Superior temporal gyrus (tissue), 1 donor: ENCODE results near the gene CTTNBP2.

ENCODE experiments used
- DNase-seq: peaks from one replicate; pipeline ENCODE4 v3.0.0-alpha.2; 2016; ENCODE audit errors: extremely low spot score

Gene CTTNBP2

DNA sequence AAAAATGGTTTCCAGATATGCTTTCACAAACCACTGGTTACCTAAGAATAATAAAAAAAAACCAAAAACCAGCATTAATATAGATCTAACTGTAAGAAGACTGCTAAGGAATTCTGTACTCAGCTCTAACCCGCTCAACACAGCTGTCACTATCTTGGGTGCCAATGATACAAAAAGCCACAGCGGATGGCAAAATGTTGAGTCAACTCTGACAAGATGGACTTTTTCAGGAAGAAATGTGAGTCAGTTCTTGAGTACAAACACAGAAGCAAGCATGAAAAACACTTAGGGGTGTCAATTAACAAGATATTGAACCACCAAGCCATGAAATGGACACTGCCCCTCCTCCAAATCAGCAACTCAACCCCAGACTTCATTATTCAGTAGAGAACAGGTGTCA, 55.0 kb downstream of the CTTNBP2 start:
- no peak for DNase-seq

DNA sequence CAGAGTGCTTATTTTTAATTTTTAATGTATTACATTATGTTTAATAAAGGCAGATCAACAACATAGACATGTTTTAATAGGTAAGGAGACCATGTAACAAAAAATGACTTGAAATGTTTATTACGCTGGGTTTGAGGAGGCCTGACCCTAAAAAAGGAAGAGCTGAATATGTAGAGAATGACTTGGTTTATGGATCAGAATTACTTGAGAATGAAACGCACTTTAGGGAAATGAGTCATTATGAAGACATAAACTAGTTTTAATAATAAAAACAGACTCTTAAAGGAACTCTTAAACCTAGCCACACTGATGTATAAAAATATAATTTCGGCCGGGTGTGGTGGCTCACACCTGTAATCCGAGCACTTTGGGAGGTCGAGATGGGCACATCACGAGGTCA, 56.5 kb downstream of the CTTNBP2 start:
- DNase-seq = no peak

DNA sequence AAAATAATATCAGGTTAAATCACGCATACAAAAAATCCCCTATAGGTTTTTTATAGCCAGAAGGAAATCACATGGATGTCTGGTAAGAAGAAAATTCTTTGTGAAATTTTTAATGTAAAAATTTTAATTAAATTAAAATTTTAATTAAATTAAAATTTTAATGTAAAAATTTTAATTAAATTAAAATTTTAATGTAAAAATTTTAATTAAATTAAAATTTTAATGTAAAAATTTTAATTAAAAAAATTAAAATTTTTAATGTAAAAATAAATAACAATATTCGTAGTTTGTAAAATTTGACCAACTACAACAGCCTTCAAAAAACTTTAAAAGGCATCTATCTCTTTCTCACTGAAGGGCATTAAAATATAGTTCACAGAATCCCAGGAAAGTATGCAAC, 61.5 kb downstream of the CTTNBP2 start:
- DNase-seq = no peak

DNA sequence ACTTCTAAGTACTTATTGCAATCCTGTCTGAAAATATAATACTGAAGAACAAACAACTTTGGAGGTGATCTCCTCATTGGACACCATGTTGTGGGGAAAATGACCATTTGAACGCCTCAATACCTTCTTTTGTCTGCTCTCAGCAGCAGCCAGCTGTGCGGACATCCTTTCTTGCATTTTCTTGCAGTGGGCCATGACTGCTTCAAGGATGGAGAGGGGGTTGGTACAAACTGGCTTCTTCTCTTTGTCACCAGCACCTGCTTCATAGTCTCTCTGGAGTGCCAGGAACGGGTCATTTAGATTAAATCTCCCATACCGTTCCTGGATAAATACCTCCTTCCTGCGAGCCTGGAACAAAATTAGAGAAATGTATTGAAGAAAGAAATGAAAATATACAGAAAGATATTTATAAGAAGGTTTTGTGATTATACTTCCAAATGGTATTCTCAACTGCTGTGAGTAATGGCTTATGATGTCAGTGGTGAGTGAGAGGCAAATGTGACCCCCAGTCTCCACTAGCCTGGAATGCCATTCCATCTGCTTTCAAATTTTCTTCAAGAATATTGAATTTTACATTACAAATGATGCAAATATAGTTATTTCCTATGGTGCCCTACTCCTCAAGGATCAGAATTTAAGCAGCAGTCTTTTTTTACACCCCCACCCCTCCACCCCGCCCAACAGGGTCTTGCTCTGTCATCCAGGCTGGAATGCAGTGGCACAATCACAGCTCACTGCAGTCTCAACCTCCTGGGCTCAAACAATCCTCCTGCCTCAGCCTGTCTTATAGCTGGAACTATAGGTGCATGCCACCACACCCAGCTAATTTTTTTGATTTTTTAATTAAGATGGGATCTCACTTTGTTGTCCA, 62.4 kb downstream of the CTTNBP2 start:
- no peak for DNase-seq

DNA sequence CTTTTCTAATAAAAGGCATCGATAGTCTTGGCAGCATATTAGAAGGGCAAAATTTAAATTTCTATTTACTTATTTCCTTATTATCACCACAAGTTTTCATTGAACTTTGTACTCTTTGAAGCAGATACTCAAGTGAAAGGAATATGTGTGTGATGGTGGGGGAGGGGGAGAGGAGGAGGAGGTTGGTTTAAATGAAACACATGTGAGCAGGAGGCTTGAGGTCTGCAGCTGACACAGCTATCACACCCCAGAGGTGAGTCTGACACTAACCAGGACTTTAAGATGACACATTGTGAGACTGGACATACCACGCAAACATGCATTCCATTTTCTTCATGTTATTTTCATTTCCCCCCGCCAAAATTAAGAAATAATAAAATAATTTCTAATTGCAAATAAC, 63.3 kb downstream of the CTTNBP2 start:
- DNase-seq = no peak

DNA sequence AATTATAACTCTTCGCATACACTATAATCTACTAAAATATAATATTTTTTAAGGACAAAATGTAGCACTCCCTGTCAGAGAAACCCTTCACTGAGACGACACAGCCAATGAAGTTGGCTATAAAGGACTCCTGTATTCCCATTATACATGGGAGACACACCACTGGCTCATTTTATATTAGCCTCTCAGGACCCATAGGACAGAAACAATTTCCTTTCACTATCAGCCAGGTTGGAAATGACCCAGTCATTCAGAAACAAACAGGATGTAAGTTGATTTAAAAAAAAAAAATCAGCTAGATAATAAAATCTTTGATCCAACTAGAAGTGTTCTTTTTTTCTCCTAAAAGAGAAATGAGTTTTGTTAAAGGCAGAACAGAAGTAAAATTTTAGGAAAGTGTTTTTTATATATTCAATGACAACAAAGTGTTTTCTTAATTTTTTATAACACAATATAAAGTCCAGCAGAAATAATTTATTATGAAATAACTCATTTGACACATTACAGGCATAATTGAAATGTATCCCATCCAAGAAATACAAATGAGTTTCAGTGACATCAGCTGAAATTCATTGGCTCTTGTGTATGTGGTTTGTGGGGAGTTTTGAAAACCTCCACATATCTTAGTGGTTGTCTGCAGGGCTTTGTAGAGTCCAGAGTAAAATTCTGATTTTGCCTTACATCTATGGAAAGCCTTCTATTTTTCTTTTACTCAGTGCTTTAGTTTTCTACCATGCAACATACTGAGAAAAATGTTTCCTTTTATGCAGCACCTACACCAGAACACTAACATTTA, 64.1 kb downstream of the CTTNBP2 start:
- DNase-seq = no peak

DNA sequence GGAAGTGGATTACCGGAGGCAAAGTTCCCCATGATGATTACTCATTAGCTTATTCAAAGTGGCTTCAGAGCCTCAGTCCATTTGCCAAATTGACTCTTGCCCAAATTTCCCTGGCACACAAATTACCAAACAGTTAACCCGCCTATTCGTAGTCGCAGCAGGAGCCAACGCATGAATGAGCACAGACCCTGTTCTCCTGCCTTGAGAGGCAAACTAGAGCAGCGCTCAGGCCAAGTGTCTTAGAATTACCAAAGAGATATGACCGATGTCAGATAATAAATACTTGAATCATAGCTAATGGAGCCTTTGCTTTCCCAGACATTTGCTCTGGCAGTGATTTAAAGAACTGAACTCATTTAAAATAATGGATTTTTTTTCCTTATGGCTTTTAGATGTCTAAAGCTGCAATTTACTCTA, 64.9 kb downstream of the CTTNBP2 start:
- DNase-seq = peak; percentile 77

DNA sequence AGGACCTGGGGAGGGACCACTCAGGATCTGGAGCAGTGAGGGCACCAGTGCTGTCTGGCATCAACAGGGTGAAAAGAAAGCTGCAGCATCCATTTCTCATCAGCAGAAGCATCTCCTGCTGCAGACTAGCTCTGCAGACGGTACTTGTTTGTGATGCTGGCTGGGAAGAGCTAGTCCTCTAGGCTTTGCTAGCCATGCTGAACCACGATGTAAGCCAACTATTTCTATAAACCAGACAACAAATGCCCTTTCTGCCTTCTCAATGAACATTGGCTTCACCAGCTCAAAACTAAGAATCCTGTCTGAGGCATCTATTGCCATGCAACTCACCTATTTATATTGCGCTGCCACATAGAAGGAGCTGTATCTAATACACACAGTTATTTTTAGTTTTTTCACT, 65.6 kb downstream of the CTTNBP2 start:
- DNase-seq = peak; percentile 52

DNA sequence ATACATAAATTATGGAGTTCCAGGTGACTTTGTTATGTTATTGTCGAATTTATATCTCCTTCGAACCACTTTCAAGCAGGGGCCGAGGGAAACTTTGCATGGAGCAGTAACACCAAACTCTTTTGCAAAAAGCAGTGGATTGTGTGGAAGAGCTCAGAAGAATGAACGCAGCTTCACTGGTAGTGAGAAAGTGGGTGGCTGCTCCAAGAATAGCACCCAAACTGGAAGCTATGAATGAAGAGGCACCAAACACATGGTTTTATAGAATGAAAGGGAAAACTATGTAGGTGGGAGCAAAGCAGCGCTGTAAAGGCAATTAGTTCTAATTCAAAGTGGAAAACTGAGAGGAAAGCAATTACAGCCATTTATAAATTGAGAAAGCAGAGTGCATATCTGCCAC, 67.2 kb downstream of the CTTNBP2 start:
- DNase-seq = peak; percentile 59

DNA sequence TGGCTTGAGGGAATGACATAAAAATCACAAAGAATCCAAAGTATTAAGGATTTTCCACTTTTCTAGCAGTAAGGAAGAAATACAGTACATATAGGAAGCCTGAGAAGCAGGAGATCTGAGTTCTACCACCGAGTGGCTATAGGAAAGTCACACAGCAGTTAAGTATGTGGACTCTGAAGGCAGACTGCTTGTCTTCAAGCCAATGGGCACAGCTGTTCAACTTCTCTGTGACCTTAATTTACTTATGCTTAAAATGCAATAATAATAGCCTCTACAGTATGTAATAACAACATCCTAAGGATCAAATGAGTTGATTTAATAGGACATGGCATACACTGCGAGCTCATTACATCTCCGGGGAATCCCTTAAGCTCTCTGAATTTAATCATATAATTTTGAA, 68.0 kb downstream of the CTTNBP2 start:
- no peak for DNase-seq

DNA sequence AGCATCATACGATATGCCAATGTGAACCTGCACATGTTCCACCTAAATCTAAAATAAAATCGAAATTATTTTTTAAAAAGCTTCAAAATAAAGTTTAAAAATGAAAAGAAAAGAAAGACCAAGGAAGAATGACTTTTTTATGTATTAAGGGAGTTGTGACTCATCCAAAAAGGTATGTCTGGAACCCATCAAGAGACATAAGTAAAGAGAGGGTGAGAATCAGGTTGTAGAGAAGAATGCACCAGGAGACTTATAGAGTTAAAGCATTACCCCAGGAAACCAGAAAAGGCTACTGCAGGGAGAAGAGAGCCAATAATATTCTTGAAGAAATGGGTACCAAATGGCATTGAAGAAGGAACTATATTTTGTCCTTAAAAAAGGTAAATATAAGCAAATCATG, 69.8 kb downstream of the CTTNBP2 start:
- no peak for DNase-seq

DNA sequence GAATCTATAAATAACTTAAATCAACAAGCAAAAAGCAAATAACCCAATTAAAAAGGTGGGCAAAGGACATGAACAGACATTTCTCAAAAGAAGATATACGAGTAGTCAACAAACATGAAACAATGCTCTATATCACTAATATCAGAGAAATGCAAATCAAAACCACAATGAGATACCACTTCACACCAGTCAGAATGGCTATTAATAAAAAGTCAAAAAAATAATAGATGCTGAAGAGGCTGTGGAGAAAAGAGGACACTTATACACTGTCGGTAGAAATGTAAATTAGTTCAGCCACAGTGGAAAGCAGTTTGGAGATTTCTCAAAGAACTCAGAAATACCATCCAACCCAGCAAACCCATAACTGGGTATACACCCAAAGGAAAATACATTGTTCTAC, 70.6 kb downstream of the CTTNBP2 start:
- no peak for DNase-seq

DNA sequence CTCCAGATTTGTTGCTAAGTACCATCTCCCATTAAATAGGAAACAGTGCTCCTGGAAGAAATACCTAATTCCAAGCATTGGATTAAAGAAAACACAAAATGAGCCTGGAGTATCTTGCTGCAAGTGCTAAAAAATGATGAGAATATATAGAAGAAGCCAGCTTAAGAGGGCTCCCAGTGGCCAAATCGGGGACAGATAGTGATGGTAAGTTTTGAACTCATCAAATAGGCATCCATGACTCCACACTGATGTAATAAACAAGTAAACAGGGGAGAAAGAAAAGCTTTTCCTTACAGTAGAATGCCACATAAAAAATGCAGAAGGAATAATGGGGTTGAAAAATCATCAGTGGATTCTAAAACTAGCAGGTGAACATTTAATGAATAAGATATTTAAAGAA, 72.4 kb downstream of the CTTNBP2 start:
- DNase-seq = no peak

DNA sequence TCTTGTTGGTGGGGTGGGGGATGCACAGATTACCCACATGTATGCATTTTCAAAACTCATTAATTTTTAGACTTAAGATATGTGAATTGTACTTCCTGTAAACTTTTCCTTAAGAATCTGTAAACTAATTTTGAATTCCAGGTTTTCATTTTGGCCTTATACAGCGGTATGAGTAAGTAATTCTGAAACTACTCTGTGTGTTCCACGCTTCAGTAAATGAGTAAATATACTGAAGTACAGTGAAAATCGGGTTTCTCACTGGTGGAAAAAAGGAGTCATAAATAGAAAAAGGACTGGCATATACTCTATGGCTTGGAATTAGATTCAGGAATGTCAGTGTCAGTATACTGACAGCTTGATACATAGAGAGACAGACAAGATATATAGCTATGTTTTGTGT, 72.8 kb downstream of the CTTNBP2 start:
- DNase-seq = no peak

DNA sequence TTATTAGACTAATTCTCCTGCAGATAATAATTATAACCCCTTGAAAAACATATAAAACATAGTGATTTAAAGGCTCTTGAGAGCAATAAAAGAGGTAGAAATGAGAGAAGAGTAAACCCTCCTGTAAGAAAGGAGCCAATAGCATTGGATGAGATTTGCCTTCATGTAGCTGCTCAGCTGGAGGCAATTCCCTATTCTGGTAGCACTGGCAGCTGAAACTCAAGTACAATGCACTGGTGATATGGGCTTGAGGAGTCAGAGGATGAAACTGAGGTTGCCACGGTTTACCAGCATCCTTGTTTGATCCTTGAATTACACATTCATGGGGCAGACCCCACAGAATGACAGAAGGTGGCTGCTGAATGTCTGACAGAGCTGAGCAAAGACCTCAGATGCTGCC, 76.4 kb downstream of the CTTNBP2 start:
- DNase-seq = no peak

DNA sequence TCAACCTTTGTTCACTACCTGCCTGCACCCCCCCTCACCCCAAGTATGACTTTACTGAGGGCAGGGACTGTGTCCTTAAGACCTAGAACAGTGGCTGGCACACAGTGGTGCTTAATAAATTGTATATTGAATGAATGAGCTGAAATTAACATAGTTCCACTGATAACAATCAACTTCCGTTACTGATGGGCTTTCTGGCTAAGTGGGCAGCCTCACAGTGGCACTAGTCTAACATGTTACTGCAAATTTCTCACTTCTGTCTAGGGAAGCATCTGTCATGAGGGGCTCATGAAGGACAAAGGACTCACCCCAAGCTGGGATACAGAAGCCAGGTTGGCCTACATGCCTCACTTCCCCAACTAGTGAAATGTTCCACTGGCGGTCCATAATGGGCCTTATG, 79.3 kb downstream of the CTTNBP2 start:
- no peak for DNase-seq

DNA sequence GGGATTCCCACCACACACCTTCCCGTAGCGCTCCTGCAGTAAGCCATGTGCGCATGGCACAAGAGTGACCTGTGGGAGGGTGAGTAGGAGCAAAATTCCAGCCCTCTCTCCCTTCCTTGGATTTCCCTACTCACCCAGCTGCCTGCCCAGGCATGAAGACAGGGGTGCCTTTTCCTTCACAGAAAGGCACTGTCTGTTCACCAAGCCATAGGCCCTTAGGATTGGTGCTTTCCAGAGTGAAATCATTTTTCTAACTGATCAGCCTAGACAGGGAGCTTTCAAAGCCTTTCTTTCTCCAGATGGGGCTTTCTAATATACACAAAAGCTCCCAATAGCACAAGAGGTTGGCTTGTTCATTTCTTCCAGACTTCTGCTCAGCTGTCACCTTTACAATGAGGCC, 79.7 kb downstream of the CTTNBP2 start:
- DNase-seq = no peak

DNA sequence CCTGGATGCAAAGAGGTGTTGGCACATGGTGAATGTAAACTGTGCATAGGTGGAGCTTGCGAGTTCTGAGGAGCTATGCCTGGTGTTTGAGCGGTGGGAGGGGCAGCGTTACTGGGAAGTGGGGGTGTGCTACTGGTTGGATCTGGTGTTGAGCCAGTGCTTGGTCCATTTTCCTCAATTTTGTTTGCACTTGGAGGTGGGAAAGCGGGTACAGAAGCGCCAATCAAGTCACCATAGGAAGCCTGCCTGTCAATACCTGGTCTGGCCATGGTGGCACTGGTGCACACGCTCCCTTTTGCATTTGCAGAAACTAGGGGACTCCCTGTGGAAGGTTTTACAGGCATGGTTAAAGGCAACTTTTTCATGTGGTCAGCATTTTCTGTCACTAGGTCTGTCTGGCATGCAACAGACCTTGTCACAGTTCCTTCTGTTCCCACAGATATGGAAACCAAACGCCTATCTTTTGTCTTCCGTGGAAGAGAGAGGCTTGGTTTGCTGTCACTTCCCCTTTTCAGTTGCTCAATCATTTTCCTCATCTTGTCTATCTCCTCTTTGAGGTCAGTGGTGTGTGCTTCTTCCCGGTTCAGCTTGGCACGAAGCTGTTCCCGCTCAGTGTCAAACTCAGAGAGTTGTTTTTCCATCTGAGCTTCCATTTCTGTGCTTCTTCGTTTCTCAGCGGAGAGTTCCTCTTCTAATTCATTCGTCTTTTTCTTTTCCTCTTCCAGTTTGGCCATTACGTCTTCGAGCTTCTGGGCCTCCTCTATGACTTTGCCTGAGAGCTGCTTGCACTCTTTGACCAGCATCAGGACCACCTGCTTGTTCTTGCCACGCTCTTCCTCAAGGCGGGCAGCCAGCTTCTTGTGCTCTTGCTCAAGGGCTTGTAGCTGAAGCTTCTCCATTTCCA, 81.1 kb downstream of the CTTNBP2 start:
- no peak for DNase-seq

DNA sequence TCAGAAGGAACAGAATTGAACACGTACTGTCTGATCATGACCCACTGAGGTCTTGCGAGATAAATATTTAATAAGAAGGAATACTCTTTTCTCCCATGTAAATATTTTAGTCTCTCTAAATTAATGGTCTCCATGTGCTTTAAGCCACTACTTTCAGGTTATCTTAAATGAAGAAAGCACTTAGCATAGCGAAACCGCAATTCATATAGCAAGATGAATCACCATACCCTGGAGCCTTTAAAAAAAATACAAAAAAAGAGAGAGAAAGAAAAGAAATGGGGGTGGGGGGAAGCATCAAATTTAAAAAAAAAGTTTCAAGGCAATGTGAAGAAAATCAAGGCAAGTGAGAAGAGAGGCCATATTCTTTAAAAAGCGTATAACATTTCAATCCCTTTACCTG, 82.5 kb downstream of the CTTNBP2 start:
- DNase-seq = no peak

DNA sequence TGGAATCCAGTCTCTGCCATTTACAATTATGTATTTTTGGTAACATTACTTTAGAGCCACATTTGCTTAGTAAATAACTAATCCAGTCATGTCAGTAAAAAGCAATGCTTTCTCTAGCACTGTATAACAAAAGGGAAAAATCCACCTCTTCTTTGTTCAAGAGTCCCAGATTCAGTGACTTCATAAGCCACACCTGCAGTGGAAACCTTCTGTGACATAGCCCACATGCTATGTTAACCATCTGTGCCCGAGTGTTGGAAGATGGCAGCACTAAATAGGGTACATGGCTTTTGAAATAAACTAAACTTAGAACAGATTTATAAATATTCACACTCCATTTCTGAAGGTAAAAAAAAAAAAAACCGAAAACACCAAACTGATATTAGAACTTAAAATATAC, 83.0 kb downstream of the CTTNBP2 start:
- DNase-seq = no peak

DNA sequence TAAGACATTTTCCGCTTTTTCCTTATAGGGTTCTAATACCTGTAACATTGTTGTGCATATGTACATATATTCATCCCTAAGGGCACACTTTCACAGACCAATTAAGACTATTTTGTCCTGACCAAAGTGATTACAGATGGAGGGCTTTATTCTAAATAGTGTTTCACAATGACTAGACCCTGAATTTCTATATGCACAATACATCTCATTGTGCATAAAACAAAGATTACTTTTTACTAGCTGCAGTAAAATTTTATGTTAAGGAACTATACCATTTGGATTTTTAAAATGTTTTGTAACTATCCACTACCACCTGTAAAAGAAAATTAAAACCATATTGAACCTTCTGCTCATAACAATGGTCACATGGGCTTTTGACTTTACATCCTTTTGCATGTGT, 87.8 kb downstream of the CTTNBP2 start:
- no peak for DNase-seq

DNA sequence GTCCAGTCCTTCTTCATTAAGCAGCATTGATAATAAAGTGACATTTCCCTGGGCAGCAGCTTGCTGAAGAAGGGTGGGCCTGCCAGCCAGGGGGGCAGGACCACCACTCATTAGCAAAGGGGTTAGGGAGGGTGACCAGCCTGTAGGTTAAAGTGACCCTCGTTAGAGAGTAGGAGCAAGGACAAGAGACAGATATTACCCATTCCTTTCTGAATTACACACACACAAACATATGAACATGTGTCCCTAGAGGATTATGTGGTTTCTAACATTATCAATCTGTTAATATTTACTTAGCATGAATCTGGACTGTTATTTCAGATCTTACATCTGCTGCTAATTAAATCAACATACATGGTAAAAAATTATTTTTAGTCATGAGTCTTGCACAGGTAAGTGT, 88.9 kb downstream of the CTTNBP2 start:
- DNase-seq = no peak
